GM12878 (cell line): ENCODE results near the gene DGKA.

ENCODE experiments used
- CBX3 ChIP-seq: fragments of 200-600 bp; sonication (generic); IDR thresholded peaks from 2 replicates; pipeline ENCODE4 v1.6.1; 2016; ENCODE audit warnings: low read depth, borderline replicate concordance
- EZH2 ChIP-seq: IDR thresholded peaks from 2 replicates; pipeline ENCODE4 v1.6.1; 2012; ENCODE audit warnings: low read depth, mild to moderate bottlenecking, control low read depth, inconsistent platforms, low read length, borderline replicate concordance; ENCODE audit not compliant: control insufficient read depth
- RELA ChIP-seq: fragments of 450-650 bp; IDR thresholded peaks from 2 replicates; pipeline ENCODE4 v1.8.0; 2014; ENCODE audit warnings: borderline replicate concordance; ENCODE audit not compliant: partially characterized antibody
- TF ChIP-seq, protein P1 (sequence below), 3 experiments: IDR thresholded peaks in 2 of 3; conservative IDR thresholded peaks in 1 of 3; 2 replicates each; pipeline ENCODE4 v1.5.1; 2011; ENCODE audit warnings: low read depth in 3 of 3, low read length in 3 of 3, mild to moderate bottlenecking in 3 of 3, control low read depth in 2 of 3, moderate library complexity in 2 of 3, inconsistent platforms in 1 of 3, mixed read lengths in 1 of 3; ENCODE audit not compliant: control insufficient read depth in 2 of 3, insufficient read depth in 1 of 3; ENCODE audit errors: extremely low read depth in 1 of 3
- TF ChIP-seq, protein P2 (sequence below): IDR thresholded peaks from 2 replicates; pipeline ENCODE4 v1.6.1; 2012; ENCODE audit warnings: mild to moderate bottlenecking, low read depth, low read length

DNA sequence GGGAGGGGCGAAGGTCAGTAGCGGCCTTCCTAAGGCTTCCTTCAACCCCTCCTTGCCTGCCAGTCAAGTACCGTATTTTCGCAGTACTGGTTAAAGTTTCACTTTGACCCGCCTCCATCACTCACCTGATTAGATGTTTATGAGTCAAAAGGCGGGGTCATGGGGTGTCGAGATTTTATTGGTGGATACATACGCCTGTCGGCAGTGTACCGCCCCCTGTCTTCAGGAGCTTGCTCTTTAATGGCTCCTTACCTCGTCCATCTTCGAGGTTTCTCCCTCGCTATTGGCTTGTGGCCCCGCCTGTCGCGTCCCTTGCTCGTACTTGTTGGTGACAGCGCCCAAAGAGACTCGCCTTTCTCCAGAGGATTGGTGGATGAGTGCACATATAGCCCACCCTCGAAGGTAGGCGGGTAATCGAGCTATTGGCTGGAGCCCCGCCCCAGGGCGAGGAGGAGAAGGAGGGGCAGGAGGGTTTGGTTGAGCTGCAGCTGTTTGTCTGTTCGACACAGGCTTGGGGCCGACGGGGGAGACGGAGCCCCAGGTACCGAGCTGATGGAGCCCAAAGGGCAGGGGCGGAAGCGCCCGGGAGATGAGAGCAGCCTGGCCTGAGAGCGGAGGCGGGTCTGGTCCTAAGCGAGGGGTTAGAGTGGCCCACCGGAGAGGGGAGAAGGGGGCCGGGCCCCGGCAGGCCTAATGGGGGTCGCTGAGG lies 42.8 kb downstream of the DGKA start, which contains the start of gene RAB5B:
- TF ChIP-seq RELA (no peak), EZH2 (no peak), CBX3 (no peak)
- TF ChIP-seq, protein P1, sequence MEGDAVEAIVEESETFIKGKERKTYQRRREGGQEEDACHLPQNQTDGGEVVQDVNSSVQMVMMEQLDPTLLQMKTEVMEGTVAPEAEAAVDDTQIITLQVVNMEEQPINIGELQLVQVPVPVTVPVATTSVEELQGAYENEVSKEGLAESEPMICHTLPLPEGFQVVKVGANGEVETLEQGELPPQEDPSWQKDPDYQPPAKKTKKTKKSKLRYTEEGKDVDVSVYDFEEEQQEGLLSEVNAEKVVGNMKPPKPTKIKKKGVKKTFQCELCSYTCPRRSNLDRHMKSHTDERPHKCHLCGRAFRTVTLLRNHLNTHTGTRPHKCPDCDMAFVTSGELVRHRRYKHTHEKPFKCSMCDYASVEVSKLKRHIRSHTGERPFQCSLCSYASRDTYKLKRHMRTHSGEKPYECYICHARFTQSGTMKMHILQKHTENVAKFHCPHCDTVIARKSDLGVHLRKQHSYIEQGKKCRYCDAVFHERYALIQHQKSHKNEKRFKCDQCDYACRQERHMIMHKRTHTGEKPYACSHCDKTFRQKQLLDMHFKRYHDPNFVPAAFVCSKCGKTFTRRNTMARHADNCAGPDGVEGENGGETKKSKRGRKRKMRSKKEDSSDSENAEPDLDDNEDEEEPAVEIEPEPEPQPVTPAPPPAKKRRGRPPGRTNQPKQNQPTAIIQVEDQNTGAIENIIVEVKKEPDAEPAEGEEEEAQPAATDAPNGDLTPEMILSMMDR (IDR thresholded peaks at IDR 0.05 in 2 of 3, conservative IDR thresholded peaks at IDR 0.05 in 1 of 3; ENCODE audit: control insufficient read depth in 2 of 3, extremely low read depth in 1 of 3, insufficient read depth in 1 of 3, low read depth in 3 of 3, low read length in 3 of 3), result no peak
- TF ChIP-seq, protein P2, sequence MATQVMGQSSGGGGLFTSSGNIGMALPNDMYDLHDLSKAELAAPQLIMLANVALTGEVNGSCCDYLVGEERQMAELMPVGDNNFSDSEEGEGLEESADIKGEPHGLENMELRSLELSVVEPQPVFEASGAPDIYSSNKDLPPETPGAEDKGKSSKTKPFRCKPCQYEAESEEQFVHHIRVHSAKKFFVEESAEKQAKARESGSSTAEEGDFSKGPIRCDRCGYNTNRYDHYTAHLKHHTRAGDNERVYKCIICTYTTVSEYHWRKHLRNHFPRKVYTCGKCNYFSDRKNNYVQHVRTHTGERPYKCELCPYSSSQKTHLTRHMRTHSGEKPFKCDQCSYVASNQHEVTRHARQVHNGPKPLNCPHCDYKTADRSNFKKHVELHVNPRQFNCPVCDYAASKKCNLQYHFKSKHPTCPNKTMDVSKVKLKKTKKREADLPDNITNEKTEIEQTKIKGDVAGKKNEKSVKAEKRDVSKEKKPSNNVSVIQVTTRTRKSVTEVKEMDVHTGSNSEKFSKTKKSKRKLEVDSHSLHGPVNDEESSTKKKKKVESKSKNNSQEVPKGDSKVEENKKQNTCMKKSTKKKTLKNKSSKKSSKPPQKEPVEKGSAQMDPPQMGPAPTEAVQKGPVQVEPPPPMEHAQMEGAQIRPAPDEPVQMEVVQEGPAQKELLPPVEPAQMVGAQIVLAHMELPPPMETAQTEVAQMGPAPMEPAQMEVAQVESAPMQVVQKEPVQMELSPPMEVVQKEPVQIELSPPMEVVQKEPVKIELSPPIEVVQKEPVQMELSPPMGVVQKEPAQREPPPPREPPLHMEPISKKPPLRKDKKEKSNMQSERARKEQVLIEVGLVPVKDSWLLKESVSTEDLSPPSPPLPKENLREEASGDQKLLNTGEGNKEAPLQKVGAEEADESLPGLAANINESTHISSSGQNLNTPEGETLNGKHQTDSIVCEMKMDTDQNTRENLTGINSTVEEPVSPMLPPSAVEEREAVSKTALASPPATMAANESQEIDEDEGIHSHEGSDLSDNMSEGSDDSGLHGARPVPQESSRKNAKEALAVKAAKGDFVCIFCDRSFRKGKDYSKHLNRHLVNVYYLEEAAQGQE, result no peak
